GM03348 (cell line): ENCODE data around the gene LGALS9B.
"Not testable (repeated sequence)": the region's sequence is repeated elsewhere in the genome, so short reads cannot be mapped to it uniquely, and the experiment has no call there.

Experiments
- DNase-seq: peaks from one replicate; pipeline ENCODE4 v3.0.0; 2012; ENCODE audit warnings: low spot score

LGALS9B gene

GRCh38 chr17:20416381-20416911 lies 50.9 kb downstream of the LGALS9B start:
- DNase-seq = not testable (repeated sequence)

GRCh38 chr17:20415479-20415878 lies 51.9 kb downstream of the LGALS9B start:
- DNase-seq = not testable (repeated sequence)

GRCh38 chr17:20401306-20402022 lies 65.9 kb downstream of the LGALS9B start:
- not testable (repeated sequence) for DNase-seq

- DNase-seq = not testable (repeated sequence)
Measured at GRCh38 chr17:20400559-20401305, 66.6 kb downstream of the LGALS9B start.
